Upper lobe of right lung (tissue), 1 donor: ENCODE measurements around the gene NKX1-1. TPM values are rescaled to one million over a fixed set of nuclear protein-coding genes. Genes with fewer than 3 reads are reported as not detected.

ENCODE experiments used
- ATAC-seq: fragments of 200-7000 bp; cut with Tn5 transposase; one replicate; pipeline ENCODE4 v1.9.1; 2020; ENCODE audit warnings: mild to moderate bottlenecking, moderate library complexity
- DNase-seq: peaks from one replicate; pipeline ENCODE4 v3.0.0-alpha.2; 2020
- H3K27ac ChIP-seq: fragments of 200-600 bp; one replicate; pipeline ENCODE4 v1.8.0; 2022
- H3K27me3 ChIP-seq: fragments of 200-600 bp; one replicate; pipeline ENCODE4 v1.8.0; 2022; ENCODE audit warnings: mild to moderate bottlenecking
- H3K36me3 ChIP-seq: fragments of 200-600 bp; one replicate; pipeline ENCODE4 v1.8.0; 2022
- H3K4me1 ChIP-seq: fragments of 200-600 bp; one replicate; pipeline ENCODE4 v1.8.0; 2022
- H3K4me3 ChIP-seq: fragments of 200-600 bp; one replicate; pipeline ENCODE4 v1.8.0; 2022; ENCODE audit warnings: mild to moderate bottlenecking
- H3K9me3 ChIP-seq: fragments of 200-600 bp; one replicate; pipeline ENCODE4 v1.8.0; 2022
- CTCF ChIP-seq: fragments of 200-600 bp; IDR thresholded peaks from one replicate; pipeline ENCODE4 v1.8.0; 2022; ENCODE audit warnings: antibody characterized with exemption
- intact Hi-C: fragments of 100-400 bp; cut with DNase I; formaldehyde crosslinking; loops from one replicate; pipeline ENCODE4 v1.11.0; 2022
- total RNA-seq: library from RNA; stranded (reverse); fragmentation: NEBNext Ultra II Directional; extraction: Animal tissue kit (Norgen Biotek cat#: 25700); gene quantifications from one replicate; pipeline ENCODE4 v1.2.1, GENCODE V29; 2021
- donor health status: DM: no; HTN: yes; CAD: no; lungs with severe emphysema.

The NKX1-1 gene
- total RNA-seq, 1 donor from 2014 or later = not detected

DNA sequence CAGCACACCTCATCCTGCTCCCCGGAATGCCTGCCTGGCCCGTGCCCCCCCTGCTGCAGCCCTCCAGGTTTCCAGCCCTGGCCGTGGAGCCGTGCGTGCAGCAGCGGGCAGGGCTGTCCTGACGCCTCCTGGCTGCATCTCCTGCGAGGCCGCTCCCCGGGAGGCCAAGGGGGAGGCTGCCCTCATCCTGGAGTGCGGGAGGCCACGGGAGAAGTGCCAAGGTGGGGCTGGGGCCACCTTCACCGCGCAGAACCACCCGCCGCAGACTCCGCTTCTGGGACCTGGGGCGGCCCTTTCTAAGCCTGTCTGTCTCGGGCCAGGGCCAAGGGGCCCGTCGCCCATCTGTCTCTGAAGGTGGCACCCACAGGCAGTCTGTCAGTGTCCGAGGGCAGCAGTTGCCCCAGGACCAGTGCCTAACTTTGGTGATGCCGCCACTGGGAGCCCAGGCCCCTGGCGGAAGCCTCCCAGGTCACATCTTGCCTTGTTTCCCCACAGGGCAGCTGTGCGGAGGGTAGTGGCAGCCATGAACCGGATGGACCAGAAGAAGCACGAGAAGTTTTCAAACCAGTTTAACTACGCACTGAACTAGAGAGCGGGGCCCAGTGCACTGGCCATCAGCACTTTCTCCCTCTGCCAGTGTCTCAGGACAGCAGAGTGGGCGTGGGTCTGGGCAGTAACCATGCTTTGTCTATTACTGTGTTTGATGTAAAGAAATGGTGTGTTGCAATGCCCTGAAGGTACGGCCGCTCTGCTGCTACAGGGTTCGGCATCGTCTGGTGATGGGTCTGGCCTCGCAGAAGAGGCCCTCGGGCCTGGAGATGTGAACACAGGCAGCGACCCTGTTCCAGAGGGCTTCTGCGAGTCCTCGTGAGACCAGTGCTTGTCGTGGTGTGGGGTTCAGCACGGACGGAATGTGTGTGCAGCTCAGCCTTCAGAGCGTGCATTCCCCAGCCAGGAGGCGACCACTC lies 20.6 kb downstream of the NKX1-1 start:
- Histone ChIP-seq H3K4me1 (no peaks in the 10 kb centered on the region), H3K36me3 (peaks cover 42% of the 10 kb centered on the region), H3K4me3 (no peak overlapping the region), H3K27ac (no peak overlapping the region), H3K27me3 (no peaks in the 10 kb centered on the region), H3K9me3 (peaks cover 9% of the 10 kb centered on the region)
- intact Hi-C loops = no loop called here
- ATAC-seq (peak; percentile 7), DNase-seq (peak; percentile 42)
- TF ChIP-seq CTCF = no peak

- H3K36me3 ChIP-seq = peaks cover 42% of the 10 kb centered on the region
- H3K4me3 ChIP-seq = no peak overlapping the region
- ATAC-seq (peak; percentile 6), DNase-seq (peak; percentile 60)
- H3K9me3 ChIP-seq = peaks cover 9% of the 10 kb centered on the region
- no peak overlapping the region for H3K27ac ChIP-seq
- TF ChIP-seq CTCF = no peak
- H3K27me3 ChIP-seq = no peaks in the 10 kb centered on the region
- intact Hi-C loops = no loop called here
- H3K4me1 ChIP-seq = no peaks in the 10 kb centered on the region
Observed at GRCh38 chr4:1384675-1385372, 21.4 kb downstream of the NKX1-1 start.

DNA sequence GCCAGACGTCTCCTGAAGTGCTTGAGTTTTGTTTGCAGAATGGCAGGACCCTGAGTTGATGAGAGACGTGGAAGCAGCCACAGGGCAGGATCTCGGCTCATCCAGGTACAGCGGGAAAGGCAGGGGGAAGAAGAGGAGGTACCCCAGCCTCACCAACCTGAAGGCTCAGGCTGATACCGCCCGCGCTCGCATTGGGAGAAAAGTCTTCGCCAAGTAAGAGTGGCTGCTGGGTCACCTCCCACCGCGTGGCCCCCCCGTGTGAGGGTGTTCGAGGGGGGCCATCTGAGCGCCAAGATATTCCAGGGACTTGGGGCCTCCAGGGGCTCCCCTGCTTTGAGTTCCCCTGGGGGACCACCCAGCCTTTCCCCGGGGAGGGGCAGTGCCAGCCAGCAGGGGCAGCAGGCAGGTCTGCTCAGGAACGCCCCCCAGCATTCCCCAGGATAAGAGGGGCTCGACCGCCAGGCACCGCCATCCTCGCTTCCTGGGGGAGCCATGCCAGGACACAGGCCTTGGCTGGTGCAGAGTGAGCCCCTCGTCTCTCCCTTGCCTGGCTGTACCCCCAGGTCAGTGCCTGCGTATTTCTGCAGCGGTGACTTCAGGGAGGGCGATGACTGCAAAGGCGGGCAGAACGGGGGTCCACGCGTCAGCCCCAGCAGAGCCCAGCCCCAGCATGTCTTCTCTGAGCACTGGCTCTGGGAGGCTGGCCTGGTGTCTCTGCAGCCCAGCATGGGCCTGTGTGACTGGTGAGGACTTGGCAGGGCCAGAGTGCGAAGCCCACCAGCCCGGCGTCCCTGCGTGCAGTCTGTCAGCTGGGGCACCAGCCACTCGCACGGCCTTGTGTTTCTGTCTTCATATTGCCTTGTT lies 22.3 kb downstream of the NKX1-1 start:
- no peak overlapping the region for H3K4me3 ChIP-seq
- H3K27me3 ChIP-seq = no peaks in the 10 kb centered on the region
- H3K4me1 ChIP-seq = no peaks in the 10 kb centered on the region
- no peak for TF ChIP-seq CTCF
- ATAC-seq (no peak), DNase-seq (peak; percentile 57)
- intact Hi-C loops = no loop called here
- no peak overlapping the region for H3K27ac ChIP-seq
- peaks cover 9% of the 10 kb centered on the region for H3K9me3 ChIP-seq
- peaks cover 42% of the 10 kb centered on the region for H3K36me3 ChIP-seq

DNA sequence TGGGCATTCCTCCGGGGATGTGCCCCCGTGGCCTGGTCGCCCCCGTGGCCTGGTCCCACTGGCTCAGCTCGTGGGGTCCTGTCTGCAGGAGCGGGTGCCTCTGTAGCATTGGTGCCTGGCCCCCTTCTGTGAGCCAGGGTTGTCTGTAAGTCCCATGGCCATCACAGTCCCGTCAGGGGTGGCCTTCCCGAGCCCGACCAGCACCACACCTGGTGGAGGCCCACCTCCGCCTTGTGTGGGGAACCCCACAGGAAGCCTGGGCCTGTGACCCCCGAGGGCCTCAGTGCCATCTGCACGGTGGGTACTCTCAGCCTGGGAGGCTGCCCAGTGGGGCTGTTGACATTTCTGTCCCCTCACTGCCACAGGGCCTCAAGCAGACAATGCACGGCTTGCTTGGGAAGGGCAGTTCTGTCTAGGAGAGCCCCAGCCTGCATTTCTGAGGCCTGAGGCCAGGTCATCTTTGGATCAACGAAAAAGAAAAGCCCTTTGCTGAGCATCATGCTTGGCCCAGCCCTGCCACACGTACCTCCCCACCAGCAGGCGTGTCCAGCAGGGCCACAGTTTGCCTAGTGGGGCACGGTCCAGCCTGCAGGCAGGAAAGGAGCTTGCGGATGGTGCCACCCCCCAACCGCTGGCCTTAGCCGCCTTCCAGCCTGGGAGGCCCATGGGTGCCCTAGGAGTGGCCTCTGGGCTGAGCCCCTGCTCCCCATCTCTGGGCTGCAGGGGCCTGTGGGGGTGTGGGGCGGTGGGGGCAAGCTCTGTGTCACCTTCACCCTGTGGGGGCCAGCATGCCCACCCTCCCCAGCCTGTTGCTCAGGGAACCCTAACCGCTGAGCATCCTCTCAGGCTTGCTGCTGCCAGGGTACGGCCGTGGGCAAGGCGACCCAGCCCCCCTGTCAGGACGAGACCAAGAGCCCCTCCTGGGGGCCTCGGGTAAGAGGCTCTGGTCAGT lies 23.2 kb downstream of the NKX1-1 start:
- Histone ChIP-seq H3K27ac (no peak overlapping the region), H3K4me3 (no peak overlapping the region), H3K36me3 (peaks cover 42% of the 10 kb centered on the region), H3K9me3 (peaks cover under 1% of the 10 kb centered on the region), H3K4me1 (no peaks in the 10 kb centered on the region), H3K27me3 (no peaks in the 10 kb centered on the region)
- DNase-seq = peak; percentile 59
- no peak for ATAC-seq
- TF ChIP-seq CTCF = no peak
- intact Hi-C loops = no loop called here
